HepG2 (cell line): ENCODE data around the gene NELL1. TPM values are rescaled to one million over a fixed set of nuclear protein-coding genes. Genes with fewer than 3 reads are reported as not detected.

Experiments used
- ATAC-seq: fragments of 200-7000 bp; cut with Tn5 transposase; 3 replicates; pipeline ENCODE4 v1.9.1; 2020; ENCODE audit warnings: mild to moderate bottlenecking, moderate library complexity
- BruUV-seq: library from RNA; stranded (reverse); fragments of 400-500 nt; replicated peaks from 2 replicates; lab custom pipeline; 2021; lab: Mats Ljungman, UMichigan
- CTCF ChIA-PET: fragments of 300-600 bp; formaldehyde crosslinking; extraction: SDS; loops from one replicate; lab custom pipeline; 2021; ENCODE audit warnings: low total read pairs, inconsistent platforms, low intra/inter-chr PET ratio; lab: Yijun Ruan, JAX
- POLR2A ChIA-PET: fragments of 350-600 bp; sonication (Branson Sonifier 250); formaldehyde crosslinking; loops from one replicate; lab custom pipeline; 2020; ENCODE audit warnings: antibody characterized with exemption, inconsistent platforms; lab: Yijun Ruan, JAX
- DNase-seq: peaks from one replicate; pipeline ENCODE4 v3.0.0-alpha.2; 2015; ENCODE audit warnings: low spot score
- FAIRE-seq: peaks from 3 replicates; lab custom pipeline; 2011; peaks lifted over from hg19 to GRCh38; lab: Jason Lieb, UNC
- H2AFZ ChIP-seq: one replicate; pipeline ENCODE4 v1.6.1; 2011; ENCODE audit warnings: low read length, inconsistent platforms
- H3K27ac ChIP-seq: fragments of 300-600 bp; 3 replicates; pipeline ENCODE4 v1.8.0; 2011; ENCODE audit warnings: mixed run types, mild to moderate bottlenecking, mixed read lengths, low read length, inconsistent platforms; ENCODE audit not compliant: insufficient read depth; ENCODE audit errors: extremely low read length
- H3K27me3 ChIP-seq, 2 experiments: fragments of 200-600 bp in 1 of 2; 2 replicates in 1 of 2; 3 replicates in 1 of 2; pipeline versions ENCODE4 v1.6.0 to v1.8.0; 2011; ENCODE audit warnings: low read length in 2 of 2, mild to moderate bottlenecking in 2 of 2, moderate library complexity in 2 of 2, inconsistent platforms in 1 of 2; ENCODE audit not compliant: insufficient read depth in 2 of 2, control insufficient read depth in 1 of 2
- H3K36me3 ChIP-seq, 2 experiments: fragments of 200-600 bp in 1 of 2; replicated peaks in 1 of 2; 2 replicates in 1 of 2; 3 replicates in 1 of 2; pipeline versions ENCODE4 v1.5.1 to v1.8.0; 2011; ENCODE audit warnings: low read length in 2 of 2, inconsistent platforms in 1 of 2; ENCODE audit not compliant: insufficient read depth in 2 of 2, control insufficient read depth in 1 of 2
- H3K4me1 ChIP-seq: 2 replicates; pipeline ENCODE4 v1.5.1; 2012; ENCODE audit warnings: low read length, inconsistent platforms; ENCODE audit not compliant: insufficient read depth
- H3K4me2 ChIP-seq: 2 replicates; pipeline ENCODE4 v1.6.0; 2011; ENCODE audit warnings: low read depth, low read length, inconsistent platforms
- H3K4me3 ChIP-seq, 3 experiments: fragments of 200-600 bp in 1 of 3; sonication (generic), shearing (Covaris generic) in 1 of 3; replicated peaks in 1 of 3; 2 replicates each; pipeline ENCODE4 v1.5.1; 2011 to 2016; ENCODE audit warnings: low read length in 3 of 3, inconsistent platforms in 2 of 3, low read depth in 2 of 3, mild to moderate bottlenecking in 2 of 3, control low read depth in 1 of 3, mixed read lengths in 1 of 3; ENCODE audit not compliant: insufficient read depth in 1 of 3
- H3K79me2 ChIP-seq: one replicate; pipeline ENCODE4 v1.6.1; 2011; ENCODE audit warnings: low read length, inconsistent platforms; ENCODE audit not compliant: insufficient read depth
- H3K9ac ChIP-seq: 2 replicates; pipeline ENCODE4 v1.6.0; 2011; ENCODE audit warnings: mild to moderate bottlenecking, low read depth, low read length, inconsistent platforms; ENCODE audit not compliant: insufficient read depth
- H3K9me3 ChIP-seq: 2 replicates; pipeline ENCODE4 v1.5.1; 2012; ENCODE audit warnings: mild to moderate bottlenecking, low read length
- H4K20me1 ChIP-seq: 2 replicates; pipeline ENCODE4 v1.6.0; 2011; ENCODE audit warnings: inconsistent platforms, mild to moderate bottlenecking, low read length, moderate library complexity; ENCODE audit not compliant: insufficient read depth
- ATF7-NPFF ChIP-seq: sonication (generic); formaldehyde crosslinking; IDR thresholded peaks from 2 replicates; pipeline ENCODE4 v1.8.1; 2023; ENCODE audit warnings: mild to moderate bottlenecking, low read depth, missing genetic modification reagents, moderate library complexity
- MAFF ChIP-seq: IDR thresholded peaks from 2 replicates; pipeline ENCODE4 v1.6.1; 2011; ENCODE audit warnings: low read depth, low read length, improper control_type of control experiment
- MAFK ChIP-seq, 2 experiments: IDR thresholded peaks in 1 of 2; conservative IDR thresholded peaks in 1 of 2; 2 replicates each; pipeline ENCODE4 v1.6.1; 2011; ENCODE audit warnings: improper control_type of control experiment in 2 of 2, low read length in 2 of 2
- RARA ChIP-seq: IDR thresholded peaks from 2 replicates; pipeline ENCODE4 v1.6.1; 2016; ENCODE audit warnings: missing genetic modification reagents, missing compliant biosample characterization
- SKI ChIP-seq: fragments of 450-650 bp; IDR thresholded peaks from one replicate; pipeline ENCODE4 v1.6.1; 2018; ENCODE audit warnings: mild to moderate bottlenecking; ENCODE audit not compliant: partially characterized antibody
- ZNF790 ChIP-seq: sonication (generic); formaldehyde crosslinking; IDR thresholded peaks from 2 replicates; pipeline ENCODE4 v1.8.0; 2022; ENCODE audit warnings: missing genetic modification reagents, mild to moderate bottlenecking, borderline replicate concordance
- WGBS: methylation state at CpG from one replicate; pipeline ENCODE4 v1.1.6; 2017; ENCODE audit warnings: low lambda C conversion rate; 5-methylcytosine and 5-hydroxymethylcytosine counted together
- in situ Hi-C: cut with HindIII; loops from 2 replicates; pipeline ENCODE4 v1.10.0; 2017; ENCODE audit warnings: low pct_unique_long_range_greater_than_20kb; ENCODE audit not compliant: extremely low pct_ligation_motif_present
- intact Hi-C: fragments of 100-400 bp; cut with micrococcal nuclease; formaldehyde crosslinking; loops from one replicate; pipeline ENCODE4 v1.10.0; 2022; ENCODE audit not compliant: unreplicated experiment
- polyA plus RNA-seq, 8 experiments: library from polyadenylated mRNA; depleted of rRNA in 3 of 8; stranded (reverse) in 7 of 8; unstranded in 1 of 8; fragments of >200 nt; fragmentation: Illumina TruSeq in 4 of 8; extraction: Trizol in 4 of 8; gene quantifications; 2 replicates each; pipeline versions ENCODE4 v1.2.1 to v1.2.3, GENCODE V29; 2011 to 2016; ENCODE audit warnings: low read depth in 4 of 8, missing spikeins in 1 of 8, mixed read lengths in 1 of 8; ENCODE audit not compliant: insufficient read depth in 1 of 8
- total RNA-seq, 5 experiments: library from RNA; depleted of rRNA; stranded (reverse); fragments of >200 nt; fragmentation: Illumina TruSeq; extraction: Trizol; gene quantifications; 2 replicates each; pipeline ENCODE4 v1.2.3, GENCODE V29; 2016; ENCODE audit warnings: low read depth in 1 of 5
- TF ChIP-seq, protein P1 (sequence below): sonication (generic); formaldehyde crosslinking; IDR thresholded peaks from 2 replicates; pipeline ENCODE4 v1.4.0; 2020; ENCODE audit warnings: mild to moderate bottlenecking, missing genetic modification reagents, borderline replicate concordance

NELL1 gene
- total and polyA plus RNA-seq, 2 of the 13 experiments (the other 11 are each of a cell fraction or from before 2014, with no cell fraction given), result not detected

DNA sequence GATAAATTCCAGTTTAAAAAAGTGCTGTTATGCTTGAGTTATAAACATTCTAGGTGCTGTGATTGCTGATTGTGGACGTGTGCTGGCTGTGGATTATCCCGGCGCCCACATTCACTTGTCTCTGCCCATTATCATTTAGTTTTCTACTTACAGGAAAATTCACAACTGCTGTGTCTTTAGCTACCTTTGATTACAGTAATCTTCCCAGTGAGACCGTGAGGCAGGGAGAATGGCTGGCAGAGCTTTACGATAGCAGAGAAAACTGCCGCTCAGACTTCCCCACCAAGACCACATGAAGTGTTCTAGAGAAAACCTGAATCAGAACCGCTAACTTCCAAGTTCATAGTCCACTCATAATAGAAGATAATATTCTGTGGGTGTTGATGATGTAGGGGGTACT, 34.6 kb upstream of the NELL1 start (continued):
- TF ChIP-seq, protein P1, sequence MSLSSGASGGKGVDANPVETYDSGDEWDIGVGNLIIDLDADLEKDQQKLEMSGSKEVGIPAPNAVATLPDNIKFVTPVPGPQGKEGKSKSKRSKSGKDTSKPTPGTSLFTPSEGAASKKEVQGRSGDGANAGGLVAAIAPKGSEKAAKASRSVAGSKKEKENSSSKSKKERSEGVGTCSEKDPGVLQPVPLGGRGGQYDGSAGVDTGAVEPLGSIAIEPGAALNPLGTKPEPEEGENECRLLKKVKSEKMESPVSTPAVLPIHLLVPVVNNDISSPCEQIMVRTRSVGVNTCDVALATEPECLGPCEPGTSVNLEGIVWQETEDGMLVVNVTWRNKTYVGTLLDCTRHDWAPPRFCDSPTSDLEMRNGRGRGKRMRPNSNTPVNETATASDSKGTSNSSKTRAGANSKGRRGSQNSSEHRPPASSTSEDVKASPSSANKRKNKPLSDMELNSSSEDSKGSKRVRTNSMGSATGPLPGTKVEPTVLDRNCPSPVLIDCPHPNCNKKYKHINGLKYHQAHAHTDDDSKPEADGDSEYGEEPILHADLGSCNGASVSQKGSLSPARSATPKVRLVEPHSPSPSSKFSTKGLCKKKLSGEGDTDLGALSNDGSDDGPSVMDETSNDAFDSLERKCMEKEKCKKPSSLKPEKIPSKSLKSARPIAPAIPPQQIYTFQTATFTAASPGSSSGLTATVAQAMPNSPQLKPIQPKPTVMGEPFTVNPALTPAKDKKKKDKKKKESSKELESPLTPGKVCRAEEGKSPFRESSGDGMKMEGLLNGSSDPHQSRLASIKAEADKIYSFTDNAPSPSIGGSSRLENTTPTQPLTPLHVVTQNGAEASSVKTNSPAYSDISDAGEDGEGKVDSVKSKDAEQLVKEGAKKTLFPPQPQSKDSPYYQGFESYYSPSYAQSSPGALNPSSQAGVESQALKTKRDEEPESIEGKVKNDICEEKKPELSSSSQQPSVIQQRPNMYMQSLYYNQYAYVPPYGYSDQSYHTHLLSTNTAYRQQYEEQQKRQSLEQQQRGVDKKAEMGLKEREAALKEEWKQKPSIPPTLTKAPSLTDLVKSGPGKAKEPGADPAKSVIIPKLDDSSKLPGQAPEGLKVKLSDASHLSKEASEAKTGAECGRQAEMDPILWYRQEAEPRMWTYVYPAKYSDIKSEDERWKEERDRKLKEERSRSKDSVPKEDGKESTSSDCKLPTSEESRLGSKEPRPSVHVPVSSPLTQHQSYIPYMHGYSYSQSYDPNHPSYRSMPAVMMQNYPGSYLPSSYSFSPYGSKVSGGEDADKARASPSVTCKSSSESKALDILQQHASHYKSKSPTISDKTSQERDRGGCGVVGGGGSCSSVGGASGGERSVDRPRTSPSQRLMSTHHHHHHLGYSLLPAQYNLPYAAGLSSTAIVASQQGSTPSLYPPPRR (CRISPR knock-in tag), result no peak
- no peak for TF ChIP-seq SKI
- TF ChIP-seq RARA (CRISPR knock-in tag), result no peak
- no peak for TF ChIP-seq ATF7-NPFF (CRISPR knock-in tag)
- TF ChIP-seq, all 625 proteins: peak for 0

- H3K27me3 ChIP-seq, result peaks cover 0 to 7% of the 10 kb centered on the region in 2 experiments; a peak in 2 of 5 replicates
- no peaks in the 10 kb centered on the region for H4K20me1 ChIP-seq
- peak; percentile 91 for TF ChIP-seq MAFF
- TF ChIP-seq ZNF790 (CRISPR knock-in tag), result no peak
- TF ChIP-seq MAFK (conservative IDR thresholded peaks at IDR 0.05 in 1 of 2, IDR thresholded peaks at IDR 0.05 in 1 of 2; ENCODE audit: low read length in 2 of 2), result peak; percentile 89 to 96
- POLR2A ChIA-PET, result no interaction called here
- in situ Hi-C loops, result loop anchor here (25.0 kb wide), 1 partner anchor 1674 kb away; no protein-coding TSS in a partner anchor
- H2AFZ ChIP-seq, result no peak overlapping the region
- H3K27ac ChIP-seq, result no peak overlapping the region
- no peaks in the 10 kb centered on the region for H3K36me3 ChIP-seq
- intact Hi-C loops, result no loop called here
- no peaks in the 10 kb centered on the region for H3K79me2 ChIP-seq
- no peaks in the 10 kb centered on the region for H3K4me1 ChIP-seq
- no peak overlapping the region for H3K4me2 ChIP-seq
- FAIRE-seq, result no peak
- CTCF ChIA-PET, result no interaction called here
- no peak overlapping the region for H3K9ac ChIP-seq
- H3K4me3 ChIP-seq, result no peak overlapping the region
- no peak for ATAC-seq
- BruUV-seq, result no TSS peak
- DNase-seq, result no peak
- H3K9me3 ChIP-seq, result no peaks in the 10 kb centered on the region
- whole genome bisulfite sequencing, result 4% methylated on average over 7 of the region's 7 CpGs
These were observed 31.3 kb upstream of the NELL1 start for GRCh38 chr11:20638074-20638473.
